ENCODE results near the gene SLC2A9.
A peak's percentile ranks its signal among the peaks of the same experiment; 100 is the strongest.

SLC2A9 gene

GRCh38 chr4:9940041-9940440 is 81.3 kb downstream of the SLC2A9 start:
- no peak for DNase-seq
- TF ChIP-seq POLR2A (IDR thresholded peaks at IDR 0.05; ENCODE audit: low read length) = no peak
- TF ChIP-seq GATA1 (IDR thresholded peaks at IDR 0.05; ENCODE audit: low read depth, low read length) = no peak

- DNase-seq = no peak
- TF ChIP-seq GATA1 (IDR thresholded peaks at IDR 0.05; ENCODE audit: low read depth, low read length) (no peak), POLR2A (IDR thresholded peaks at IDR 0.05; ENCODE audit: low read length) (no peak)
These were observed 82.4 kb downstream of the SLC2A9 start for GRCh38 chr4:9938933-9939332.

DNA sequence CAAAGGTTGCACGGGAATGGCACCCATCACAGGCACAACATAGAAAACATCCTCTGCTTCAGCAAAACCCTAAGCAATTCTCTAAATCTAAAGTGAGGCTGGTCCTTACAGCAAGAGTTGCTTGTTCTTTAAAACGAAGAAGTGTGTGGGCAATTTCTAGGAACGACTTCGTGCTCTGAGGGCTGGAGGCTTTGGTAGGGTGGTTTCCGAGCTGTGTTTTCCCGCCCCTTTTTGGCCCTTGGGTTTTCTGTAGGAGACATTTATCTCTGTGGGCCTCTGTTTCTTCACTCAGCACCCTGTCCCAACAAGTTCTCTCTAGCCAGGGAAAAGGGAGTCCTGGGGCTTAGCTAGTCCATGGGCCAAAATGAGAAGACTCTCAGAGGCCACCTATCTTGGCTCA is 84.2 kb downstream of the SLC2A9 start:
- TF ChIP-seq GATA1 (IDR thresholded peaks at IDR 0.05; ENCODE audit: low read depth, low read length) = no peak
- TF ChIP-seq POLR2A (IDR thresholded peaks at IDR 0.05; ENCODE audit: low read length) = no peak
- no peak for DNase-seq

GRCh38 chr4:9936129-9936644 is 85.1 kb downstream of the SLC2A9 start:
- TF ChIP-seq POLR2A (IDR thresholded peaks at IDR 0.05; ENCODE audit: low read length) = no peak
- TF ChIP-seq GATA1 (IDR thresholded peaks at IDR 0.05; ENCODE audit: low read depth, low read length) = no peak
- DNase-seq = peak; percentile 42 to 77

- TF ChIP-seq POLR2A (IDR thresholded peaks at IDR 0.05; ENCODE audit: low read length) = no peak
- no peak for TF ChIP-seq GATA1 (IDR thresholded peaks at IDR 0.05; ENCODE audit: low read depth, low read length)
These were observed 87.3 kb downstream of the SLC2A9 start for GRCh38 chr4:9933956-9934355.

GRCh38 chr4:9933184-9933583 is 88.1 kb downstream of the SLC2A9 start:
- TF ChIP-seq POLR2A (IDR thresholded peaks at IDR 0.05; ENCODE audit: low read length) (no peak), GATA1 (IDR thresholded peaks at IDR 0.05; ENCODE audit: low read depth, low read length) (no peak)
- DNase-seq = no peak

More at GRCh38 chr4:9933956-9934355, 87.3 kb downstream of the SLC2A9 start:
- no peak for DNase-seq

- DNase-seq = no peak
- TF ChIP-seq GATA1 (IDR thresholded peaks at IDR 0.05; ENCODE audit: low read depth, low read length) (no peak), POLR2A (IDR thresholded peaks at IDR 0.05; ENCODE audit: low read length) (no peak)
These were observed 88.5 kb downstream of the SLC2A9 start for GRCh38 chr4:9932771-9933170.

GRCh38 chr4:9931146-9931545 is 90.2 kb downstream of the SLC2A9 start:
- TF ChIP-seq POLR2A (IDR thresholded peaks at IDR 0.05; ENCODE audit: low read length) (no peak), GATA1 (IDR thresholded peaks at IDR 0.05; ENCODE audit: low read depth, low read length) (no peak)
- DNase-seq = no peak

DNA sequence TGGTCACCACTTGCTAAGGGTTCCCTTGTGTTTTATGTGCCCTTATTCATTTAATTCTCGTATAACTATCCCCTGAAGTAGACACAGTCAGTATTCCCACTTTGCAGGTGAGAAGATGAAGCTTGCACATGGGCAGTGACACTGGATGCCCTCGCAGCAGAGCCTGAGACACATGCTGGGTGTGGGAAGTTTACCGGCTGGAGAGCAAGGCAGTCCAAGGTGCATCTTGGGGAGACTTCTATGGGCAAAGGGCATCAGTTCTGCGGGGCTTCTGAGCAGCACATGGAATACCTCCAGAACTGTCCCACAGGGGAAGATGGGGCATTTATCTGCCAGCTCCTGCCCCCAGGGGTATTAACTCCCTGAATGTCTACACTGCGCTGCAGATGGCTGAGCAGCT is 92.2 kb downstream of the SLC2A9 start:
- no peak for DNase-seq
- TF ChIP-seq POLR2A (IDR thresholded peaks at IDR 0.05; ENCODE audit: low read length) (no peak), GATA1 (IDR thresholded peaks at IDR 0.05; ENCODE audit: low read depth, low read length) (no peak)

DNA sequence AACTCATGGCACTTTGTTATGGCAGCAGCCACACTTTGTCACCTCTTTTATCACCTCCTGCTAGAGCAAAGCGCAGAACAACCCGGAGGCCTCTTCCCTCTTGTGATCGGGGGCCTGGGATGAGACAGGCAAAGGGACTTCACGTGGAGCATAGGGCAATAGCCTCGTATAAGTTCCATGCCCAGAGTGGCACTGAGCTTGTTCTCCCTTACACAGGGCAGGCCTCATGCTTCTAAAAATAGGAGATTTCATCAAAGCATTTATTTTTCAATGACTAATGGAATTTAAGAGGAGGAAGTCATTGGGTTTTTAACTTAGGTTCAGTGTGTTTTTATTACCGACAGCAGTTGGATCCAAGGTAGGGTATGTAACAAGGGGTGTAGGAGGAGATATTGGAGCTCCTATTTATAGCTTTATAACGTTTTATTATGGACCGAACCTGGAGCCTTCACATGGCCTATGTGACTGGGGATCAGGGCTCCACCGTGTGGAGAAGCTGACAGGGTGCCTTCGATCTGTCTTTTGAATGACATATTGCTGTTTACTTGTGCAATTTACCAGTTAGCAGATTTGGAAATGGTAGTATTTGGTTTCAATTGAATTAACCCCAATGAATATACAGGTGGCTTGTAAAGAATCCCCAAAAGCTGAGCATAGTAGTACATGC is 93.8 kb downstream of the SLC2A9 start:
- TF ChIP-seq GATA1 (IDR thresholded peaks at IDR 0.05; ENCODE audit: low read depth, low read length) (no peak), POLR2A (IDR thresholded peaks at IDR 0.05; ENCODE audit: low read length) (no peak)
- no peak for DNase-seq

GRCh38 chr4:9926586-9926985 is 94.7 kb downstream of the SLC2A9 start:
- DNase-seq = no peak
- TF ChIP-seq POLR2A (IDR thresholded peaks at IDR 0.05; ENCODE audit: low read length) = no peak

DNA sequence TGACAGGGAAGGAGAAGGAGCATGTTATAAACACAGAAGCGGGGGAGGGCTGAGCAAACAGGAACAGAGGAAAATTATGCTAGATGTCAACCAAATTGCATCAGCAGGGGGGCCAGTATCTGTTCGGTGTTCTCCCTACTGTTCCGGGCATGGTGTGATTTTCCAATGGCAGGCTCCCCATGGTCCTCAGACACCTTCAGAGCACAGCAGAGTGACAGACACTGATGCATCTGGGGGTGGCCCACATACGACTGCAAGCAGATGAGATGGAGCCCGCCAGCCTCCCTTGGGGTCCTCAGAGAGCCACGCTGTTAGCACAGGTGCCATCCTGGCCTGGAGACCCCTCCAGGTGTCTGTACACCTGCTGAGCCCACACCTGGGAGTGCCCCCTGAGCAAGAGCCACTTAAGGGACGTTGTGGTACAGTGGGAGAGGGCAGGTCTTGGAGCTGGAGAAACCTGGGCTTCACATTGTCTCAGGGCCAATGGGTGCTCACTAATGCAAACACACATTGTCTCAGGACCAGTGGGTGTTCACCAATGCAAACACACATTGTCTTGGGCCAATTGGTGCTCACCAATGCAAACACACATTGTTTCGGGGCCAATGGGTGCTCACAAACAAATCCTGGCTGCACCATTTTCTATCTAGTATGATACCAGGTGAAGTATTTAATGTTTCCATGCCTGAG is 95.4 kb downstream of the SLC2A9 start:
- no peak for TF ChIP-seq GATA1 (IDR thresholded peaks at IDR 0.05; ENCODE audit: low read depth, low read length)
- no peak for TF ChIP-seq POLR2A (IDR thresholded peaks at IDR 0.05; ENCODE audit: low read length)
- no peak for DNase-seq

- no peak for DNase-seq
- TF ChIP-seq POLR2A (IDR thresholded peaks at IDR 0.05; ENCODE audit: low read length) = no peak
- no peak for TF ChIP-seq GATA1 (IDR thresholded peaks at IDR 0.05; ENCODE audit: low read depth, low read length)
These were observed 96.5 kb downstream of the SLC2A9 start for GRCh38 chr4:9924750-9925149.

DNA sequence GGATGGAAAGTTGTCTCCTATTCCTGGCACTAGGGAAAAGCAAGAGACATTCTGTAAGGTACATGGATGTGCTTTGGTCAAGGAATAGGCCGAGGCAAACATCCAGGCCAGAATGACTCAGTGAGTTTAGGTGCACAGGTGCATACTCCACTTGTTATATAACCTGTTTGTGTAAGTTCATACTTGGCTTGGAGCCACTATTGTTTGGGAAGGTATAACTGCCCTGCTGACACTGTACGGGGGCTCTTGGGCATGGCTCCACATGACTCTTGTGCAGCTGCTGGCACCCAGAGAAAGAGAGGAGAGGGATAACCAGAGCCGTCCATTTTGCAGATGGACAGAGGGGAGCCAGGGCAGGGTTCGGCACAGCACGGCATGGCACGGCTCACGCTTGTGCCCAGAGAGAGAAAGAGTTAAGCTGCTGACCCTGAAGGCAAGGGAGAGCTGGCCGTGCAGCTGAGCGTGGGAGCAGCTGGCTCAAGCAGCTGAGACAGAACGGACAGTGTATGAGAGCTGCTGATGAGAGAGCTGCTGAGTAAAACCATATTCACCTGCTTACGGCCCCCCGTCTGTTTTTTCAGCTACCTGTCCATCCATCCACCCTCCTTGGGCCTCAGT is 98.0 kb downstream of the SLC2A9 start:
- DNase-seq = no peak
- TF ChIP-seq POLR2A (IDR thresholded peaks at IDR 0.05; ENCODE audit: low read length) (no peak), GATA1 (IDR thresholded peaks at IDR 0.05; ENCODE audit: low read depth, low read length) (no peak)

All from erythroblast (primary cell).